Stimulated activated CD4-positive, alpha-beta T cell treated with anti-CD3 and anti-CD28 coated beads, TNF-alpha, amount 100 ng/mL, for 24 hours (primary cell): ENCODE results near the gene FHL5.
"Not testable (repeated sequence)": the region's sequence is repeated elsewhere in the genome, so short reads cannot be mapped to it uniquely, and the experiment has no call there.

ENCODE experiments used
- DNase-seq, 3 experiments: peaks; one replicate each; pipeline ENCODE4 v3.0.0-alpha.2; 2020; ENCODE audit warnings: low read depth in 3 of 3

FHL5 gene

DNA sequence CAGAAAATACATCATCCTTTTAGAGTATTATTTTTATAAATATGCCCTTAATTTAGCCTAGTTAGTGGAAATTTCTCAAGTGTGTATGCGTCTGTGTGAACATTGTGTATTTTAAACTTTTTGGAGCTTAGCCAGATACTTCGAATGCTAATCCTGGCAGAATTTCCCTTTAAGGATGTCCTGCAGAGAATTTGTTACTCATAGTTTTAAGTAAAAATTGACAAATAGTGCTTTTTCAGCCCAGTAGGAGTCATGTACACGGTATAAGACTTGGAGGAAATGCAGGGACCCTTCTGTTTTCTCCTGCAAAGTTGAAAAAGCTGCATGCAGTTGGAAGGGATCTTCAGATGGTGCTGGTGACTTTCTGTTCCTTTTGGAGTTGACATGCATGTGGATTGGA is at the start of gene FHL5:
FHL5 (plus strand) TSS at position 243 of the 400 bp plus-strand sequence. CDS start 40,486 bp downstream, outside the sequence.
- no peak for DNase-seq

- no peak for DNase-seq
Measured at GRCh38 chr6:96520171-96521115, 42.5 kb upstream of the FHL5 start.

DNA sequence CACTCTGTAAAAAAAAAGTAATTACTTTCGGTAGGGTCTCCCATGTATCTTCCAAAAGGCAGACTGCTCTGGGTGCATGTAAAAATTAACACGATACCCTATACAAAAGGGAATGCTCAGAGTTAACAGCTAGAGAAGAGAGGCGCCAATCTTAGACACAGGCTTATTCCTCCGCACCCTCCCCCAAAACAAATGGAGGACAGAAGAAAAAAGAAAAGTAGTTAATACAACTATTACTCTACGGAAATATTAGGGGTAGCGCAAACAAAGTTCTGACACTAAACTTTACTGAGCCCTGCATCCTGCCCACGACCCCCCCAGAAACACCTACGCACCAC is 41.7 kb upstream of the FHL5 start:
- DNase-seq: no peak

- peak; percentile 84 to 91 (median 88) for DNase-seq
Measured at GRCh38 chr6:96521644-96522464, 41.1 kb upstream of the FHL5 start, which contains the start of gene UFL1. TSS of gene UFL1 (plus strand) at chr6:96521806. CDS start at chr6:96521874, 68 bp downstream.

- no peak for DNase-seq
Measured at GRCh38 chr6:96522465-96523009, 40.4 kb upstream of the FHL5 start.

GRCh38 chr6:96528193-96528592 is 34.7 kb upstream of the FHL5 start:
- DNase-seq: no peak

GRCh38 chr6:96532399-96532798 is 30.5 kb upstream of the FHL5 start:
- no peak for DNase-seq

DNA sequence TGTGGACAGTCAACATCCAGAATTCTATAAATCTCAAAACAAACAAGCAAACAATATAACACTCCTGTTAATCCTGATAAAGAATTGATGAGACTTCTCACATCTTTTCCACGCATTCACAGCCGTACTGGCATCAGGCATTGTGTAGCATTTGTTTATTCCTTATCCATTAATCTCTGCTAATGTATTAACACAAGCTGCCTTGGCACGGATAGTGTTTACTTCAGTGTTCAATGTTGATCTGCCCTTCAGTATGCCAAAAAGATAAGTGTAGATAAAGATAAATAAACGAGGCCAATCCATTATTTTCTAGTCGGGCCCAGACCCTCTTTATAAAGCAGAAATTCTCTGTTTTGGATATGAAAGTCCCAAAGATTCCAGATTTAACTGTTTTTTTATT is 25.2 kb upstream of the FHL5 start:
- no peak for DNase-seq

- DNase-seq: no peak
Measured at GRCh38 chr6:96542702-96543101, 20.2 kb upstream of the FHL5 start.

DNA sequence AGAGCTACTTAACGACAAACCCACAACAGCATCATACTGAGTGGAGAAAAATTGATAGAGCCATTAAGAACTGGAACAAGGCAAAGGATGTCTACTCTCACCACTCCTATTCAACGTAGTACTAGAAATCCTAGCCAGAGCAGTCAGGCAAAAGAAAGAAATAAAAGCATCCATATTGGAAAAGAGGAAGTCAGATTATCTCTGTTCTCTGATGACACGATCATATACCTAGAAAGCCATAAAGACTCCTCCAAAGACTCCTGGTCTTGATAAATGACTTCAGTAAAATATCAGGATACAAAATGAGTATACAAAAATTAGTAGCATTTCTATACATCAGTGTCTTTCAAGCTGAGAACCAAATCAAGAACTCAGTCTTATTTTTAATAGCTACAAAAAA is 17.0 kb upstream of the FHL5 start:
- DNase-seq: no peak

DNA sequence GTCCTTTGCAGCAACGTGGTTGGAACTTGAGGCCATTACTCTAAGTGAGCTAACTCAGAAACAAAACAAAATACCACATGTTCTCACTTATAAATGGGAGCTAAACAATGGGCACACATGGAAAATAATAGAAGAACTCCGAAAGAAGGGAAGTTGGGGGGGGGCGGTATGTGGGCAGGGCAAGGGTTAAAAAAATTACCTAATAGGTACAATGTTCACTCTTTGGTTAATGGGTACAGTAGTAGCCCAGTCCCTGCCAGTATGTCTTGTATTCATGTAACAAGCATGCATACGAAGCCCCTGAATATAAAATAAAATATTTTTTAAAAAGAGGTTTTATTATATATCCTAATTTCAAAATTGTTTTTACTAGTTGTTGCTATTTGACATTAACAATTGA is 15.3 kb upstream of the FHL5 start:
- no peak for DNase-seq

GRCh38 chr6:96554558-96554957 is 8.4 kb upstream of the FHL5 start:
- no peak for DNase-seq

- DNase-seq: not testable (repeated sequence)
Measured at GRCh38 chr6:96559740-96560139, 3.2 kb upstream of the FHL5 start.

GRCh38 chr6:96563853-96564252 is 925 bp downstream of the FHL5 start:
- DNase-seq: no peak

DNA sequence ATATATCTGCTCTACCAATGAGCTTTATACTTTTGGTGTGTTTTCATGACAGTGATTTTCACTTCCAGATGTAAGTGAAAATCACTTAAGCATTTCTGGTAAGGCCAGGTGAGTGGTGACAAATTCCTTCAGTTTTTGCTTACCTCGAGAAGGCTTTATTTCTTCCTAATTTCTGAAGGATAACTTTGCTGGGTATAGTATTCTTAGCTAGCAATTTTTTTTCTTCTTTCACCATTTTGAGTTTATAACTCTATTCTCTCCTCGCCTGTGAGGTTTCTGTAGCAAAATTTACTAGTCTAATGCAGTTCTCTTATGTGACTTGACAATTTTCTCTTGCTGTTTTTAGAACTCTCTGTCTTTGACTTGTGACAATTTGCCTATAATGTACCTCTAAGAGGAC is 7.1 kb downstream of the FHL5 start:
- DNase-seq: no peak

DNA sequence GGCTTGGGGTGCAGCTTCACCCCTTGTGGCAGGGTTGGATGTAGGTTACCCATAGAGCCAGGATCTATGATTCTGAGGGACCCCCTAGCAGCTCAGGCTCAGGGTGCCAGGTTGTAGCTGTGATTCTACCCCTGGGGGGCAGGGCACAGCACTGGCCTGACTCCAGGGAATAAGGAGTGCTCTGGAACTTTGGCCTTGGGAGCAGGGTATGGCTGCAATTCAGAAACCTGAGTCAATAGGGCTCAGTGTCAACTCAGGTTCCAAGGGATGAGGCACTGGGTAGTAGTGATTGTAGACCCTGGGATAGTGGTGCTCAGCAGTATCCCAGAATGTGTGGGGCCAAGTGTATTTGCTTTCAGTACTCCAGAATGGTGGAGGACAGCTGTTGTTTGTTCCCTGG is 8.6 kb downstream of the FHL5 start:
- no peak for DNase-seq

GRCh38 chr6:96575359-96575758 is 12.4 kb downstream of the FHL5 start:
- DNase-seq: no peak

DNA sequence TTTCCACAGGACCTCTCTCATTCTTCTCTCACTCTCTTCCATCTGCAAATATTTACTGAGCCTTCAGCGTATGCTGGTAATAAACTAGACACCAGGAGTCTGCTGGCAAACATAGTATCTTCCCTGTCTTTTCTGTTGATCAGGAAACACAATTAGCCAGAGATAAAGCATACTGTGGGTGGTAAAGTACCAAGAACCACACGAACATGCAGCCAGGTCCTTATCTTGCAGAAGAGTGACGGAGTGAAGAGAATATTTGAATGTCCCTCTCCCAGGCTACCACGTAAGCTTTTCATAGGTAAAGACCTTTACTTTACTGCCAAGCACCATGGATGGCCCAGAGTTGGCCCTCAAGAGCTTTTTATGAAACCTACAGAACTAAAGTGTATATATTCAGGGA is 13.3 kb downstream of the FHL5 start:
- no peak for DNase-seq

GRCh38 chr6:96582021-96582420 is 19.1 kb downstream of the FHL5 start:
- DNase-seq: no peak

DNA sequence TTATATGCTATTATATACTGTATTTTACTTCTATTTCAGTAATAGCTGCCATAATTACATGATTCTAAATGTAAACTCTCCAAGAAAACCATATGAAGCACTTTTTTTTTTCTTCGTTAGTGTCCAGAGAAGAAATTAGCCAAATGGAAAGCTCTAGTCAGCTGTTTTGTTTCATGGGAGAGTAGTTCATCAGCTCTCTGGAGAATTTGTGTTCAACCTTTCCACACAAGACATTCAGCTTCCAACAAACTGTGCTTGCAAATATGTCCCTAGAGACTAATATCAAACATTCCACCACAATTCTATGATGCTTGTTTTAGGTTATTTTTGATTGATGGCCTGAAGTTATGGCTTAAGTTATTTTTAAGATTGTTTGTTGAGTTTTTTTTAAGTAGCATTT is 19.5 kb downstream of the FHL5 start:
- no peak for DNase-seq

- no peak for DNase-seq
Measured at GRCh38 chr6:96604420-96604819, 41.5 kb downstream of the FHL5 start.

DNA sequence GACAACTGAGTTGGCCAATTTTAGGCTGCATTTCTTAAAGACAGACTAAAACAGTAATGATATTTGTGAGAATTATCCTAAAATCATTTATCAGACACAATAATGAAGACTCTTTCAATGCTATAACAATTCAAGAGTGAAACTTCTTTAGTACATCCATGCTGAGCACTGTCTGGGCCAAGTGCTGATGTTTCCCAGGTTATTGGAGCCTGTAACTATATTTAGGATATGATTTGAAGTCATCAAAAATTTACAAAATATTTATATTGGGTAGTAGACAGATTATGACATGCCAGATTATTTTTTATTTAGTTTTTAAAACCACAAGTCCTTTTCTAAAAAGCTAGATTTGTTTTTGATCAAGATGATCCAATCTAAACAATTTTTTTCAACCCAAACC is 45.1 kb downstream of the FHL5 start:
- DNase-seq: no peak

- DNase-seq: no peak
Measured at GRCh38 chr6:96610019-96610418, 47.1 kb downstream of the FHL5 start.
